K562 (cell line): ENCODE data around the gene CASKIN2. TPM values are rescaled to one million over a fixed set of nuclear protein-coding genes. Genes with fewer than 3 reads are reported as not detected.

Experiments
- ARID1B ChIP-seq: fragments of 450-650 bp; IDR thresholded peaks from 2 replicates; pipeline ENCODE4 v1.6.1; 2016; ENCODE audit warnings: antibody characterized with exemption, mild to moderate bottlenecking, inconsistent platforms
- CBFB ChIP-seq: sonication (generic); formaldehyde crosslinking; IDR thresholded peaks from 2 replicates; pipeline ENCODE4 v1.4.0; 2020; ENCODE audit warnings: mild to moderate bottlenecking, missing genetic modification reagents
- ELF1 ChIP-seq: fragments of 200-800 bp; sonication (Bioruptor generic); IDR thresholded peaks from 2 replicates; pipeline ENCODE4 v1.6.1; 2016; ENCODE audit warnings: missing genetic modification characterization, missing compliant biosample characterization
- ELF2 ChIP-seq: fragments of 250-450 bp; sonication (Bioruptor Pico); IDR thresholded peaks from 2 replicates; pipeline ENCODE4 v1.5.0; 2021; ENCODE audit warnings: mild to moderate bottlenecking
- JUN ChIP-seq, 2 experiments: sonication (generic) in 1 of 2; formaldehyde crosslinking in 1 of 2; IDR thresholded peaks; 2 replicates each; pipeline versions ENCODE4 v1.6.1 to v1.8.0; 2012 to 2022; ENCODE audit warnings: borderline replicate concordance in 2 of 2, mild to moderate bottlenecking in 2 of 2, improper control_type of control experiment in 1 of 2, low read depth in 1 of 2, low read length in 1 of 2, missing genetic modification reagents in 1 of 2
- NR4A1 ChIP-seq, 2 experiments: fragments of 250-450 bp in 1 of 2; fragments of 450-650 bp in 1 of 2; sonication (Bioruptor Pico) in 1 of 2; IDR thresholded peaks; 2 replicates each; pipeline versions ENCODE4 v1.4.0 to v1.6.1; 2016 to 2020; ENCODE audit warnings: mild to moderate bottlenecking in 2 of 2, missing compliant biosample characterization in 1 of 2, missing genetic modification characterization in 1 of 2, moderate library complexity in 1 of 2
- RCOR1 ChIP-seq, 2 experiments: IDR thresholded peaks; 2 replicates each; pipeline ENCODE4 v1.6.1; 2012; ENCODE audit warnings: low read depth in 2 of 2, low read length in 2 of 2, borderline replicate concordance in 1 of 2, improper control_type of control experiment in 1 of 2
- SAFB2 ChIP-seq: fragments of 200-400 bp; formaldehyde crosslinking; IDR thresholded peaks from 2 replicates; pipeline ENCODE4 v1.6.1; 2018; ENCODE audit warnings: borderline replicate concordance, low read length, low read depth, moderate library complexity; ENCODE audit not compliant: severe bottlenecking
- SIRT6 ChIP-seq: IDR thresholded peaks from one replicate; pipeline ENCODE4 v1.6.1; 2012; ENCODE audit warnings: low read depth, mild to moderate bottlenecking, control low read depth, inconsistent platforms, low read length, moderate library complexity
- SMAD2 ChIP-seq: fragments of 150-350 bp; IDR thresholded peaks from 2 replicates; pipeline ENCODE4 v1.6.1; 2014; ENCODE audit warnings: low read depth, mild to moderate bottlenecking, low read length
- SRSF3 ChIP-seq: fragments of 200-400 bp; formaldehyde crosslinking; IDR thresholded peaks from 2 replicates; pipeline ENCODE4 v1.6.1; 2016; ENCODE audit warnings: mild to moderate bottlenecking, low read length, moderate library complexity; ENCODE audit not compliant: insufficient read depth
- ZNF12 ChIP-seq: sonication (generic); formaldehyde crosslinking; IDR thresholded peaks from 2 replicates; pipeline ENCODE4 v1.4.0; 2020; ENCODE audit warnings: mild to moderate bottlenecking, missing genetic modification reagents
- ZNF592 ChIP-seq: fragments of 450-650 bp; IDR thresholded peaks from 2 replicates; pipeline ENCODE4 v1.6.1; 2017; ENCODE audit warnings: antibody characterized with exemption, mild to moderate bottlenecking
- ZNF696 ChIP-seq: fragments of 250-450 bp; sonication (Bioruptor Pico); conservative IDR thresholded peaks from 2 replicates; pipeline ENCODE4 v1.4.0; 2020; ENCODE audit warnings: mild to moderate bottlenecking, moderate library complexity
- polyA plus RNA-seq, 8 experiments: library from polyadenylated mRNA; depleted of rRNA in 4 of 8; stranded (reverse) in 5 of 8; unstranded in 3 of 8; fragments of >200 nt; fragmentation: Nextera tagmentation in 2 of 8; fragmentation: Illumina TruSeq in 1 of 8; extraction: Ambion mirVana in 2 of 8; extraction: Trizol in 1 of 8; gene quantifications; 2 replicates each; pipeline versions ENCODE4 v1.2.1 to v1.2.3, GENCODE V29; 2011 to 2014; ENCODE audit warnings: inconsistent platforms in 1 of 8, missing spikeins in 1 of 8
- total RNA-seq, 7 experiments: library from RNA; depleted of rRNA in 6 of 7; stranded (reverse); fragments of >200 nt in 6 of 7; fragmentation: Illumina TruSeq in 2 of 7; extraction: Trizol in 2 of 7; gene quantifications; 2 replicates each; pipeline versions ENCODE4 v1.2.1 to v1.2.3, GENCODE V29; 2011 to 2021; ENCODE audit warnings: low replicate concordance in 1 of 7
- TF ChIP-seq, protein P1 (sequence below): fragments of 450-650 bp; formaldehyde crosslinking; IDR thresholded peaks from 2 replicates; pipeline ENCODE4 v1.4.0; 2022; ENCODE audit warnings: missing genetic modification characterization
- TF ChIP-seq, protein P2 (sequence below): fragments of 200-800 bp; sonication (Bioruptor generic); IDR thresholded peaks from 2 replicates; pipeline ENCODE4 v1.6.1; 2017; ENCODE audit warnings: missing genetic modification characterization, missing compliant biosample characterization
- TF ChIP-seq, protein P3 (sequence below): fragments of 250-450 bp; sonication (Bioruptor Pico); IDR thresholded peaks from 2 replicates; pipeline ENCODE4 v1.8.0; 2022; ENCODE audit warnings: inconsistent platforms

The CASKIN2 gene
- total and polyA plus RNA-seq, 9 of the 15 experiments (the other 6 are each of a cell fraction or from before 2014, with no cell fraction given): 0.01 to 12.2 (median 2.1) TPM

DNA sequence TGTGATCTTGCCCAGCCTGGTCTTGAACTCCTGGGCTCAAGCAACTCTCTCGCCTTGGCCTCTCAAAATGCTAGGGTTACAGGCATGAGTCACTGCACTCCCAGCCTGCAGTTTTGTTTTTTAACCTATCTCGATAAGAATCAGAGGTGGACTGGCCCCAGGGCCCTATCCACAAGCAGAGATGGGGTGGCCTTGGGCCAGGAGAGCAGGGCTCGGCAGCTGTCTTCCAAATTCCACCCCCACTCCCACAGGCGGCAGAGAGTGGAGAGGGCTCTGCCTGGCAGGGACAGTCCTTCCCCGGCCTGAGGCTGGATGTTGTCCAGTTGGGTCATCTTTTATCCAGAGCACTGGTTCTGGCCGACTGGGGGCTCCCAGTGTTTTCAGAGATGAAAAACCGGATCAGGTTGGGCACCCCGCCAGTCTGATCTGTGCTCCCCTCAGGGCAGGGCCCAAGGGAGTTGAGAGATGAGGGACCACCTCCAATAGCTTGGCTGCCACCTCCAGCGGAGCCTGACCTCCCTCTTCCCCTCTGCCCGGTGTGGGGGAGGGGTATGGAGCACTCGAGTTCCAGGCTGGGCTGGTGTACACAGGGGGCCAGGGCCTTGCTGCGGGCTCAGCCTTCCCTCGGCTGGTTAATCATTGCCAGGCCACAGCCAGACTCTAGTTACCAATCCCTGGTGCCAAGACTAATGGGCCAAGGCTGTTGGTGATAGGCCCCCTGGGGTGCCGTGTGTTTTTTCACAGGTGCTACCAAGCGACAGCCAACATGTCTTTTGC lies 41.9 kb upstream of the CASKIN2 start (continued):
- TF ChIP-seq ZNF592 (no peak), SMAD2 (no peak), SRSF3 (no peak), RCOR1 (IDR thresholded peaks at IDR 0.05; ENCODE audit: borderline replicate concordance in 1 of 2, low read depth in 2 of 2, low read length in 2 of 2) (peak in 1 of 2 experiments; percentile 70; a peak in 2 of 4 replicates), CBFB (CRISPR knock-in tag) (no peak), JUN (IDR thresholded peaks at IDR 0.05; ENCODE audit: borderline replicate concordance, low read depth, low read length) (peak; percentile 71; the same call in 1 of the 2 replicates), JUN (CRISPR knock-in tag; IDR thresholded peaks at IDR 0.05; ENCODE audit: borderline replicate concordance) (no peak), ARID1B (peak; percentile 64), ZNF12 (CRISPR knock-in tag) (no peak), NR4A1 (CRISPR knock-in tag; IDR thresholded peaks at IDR 0.05) (no peak), NR4A1 (tag; IDR thresholded peaks at IDR 0.05) (no peak), ZNF696 (CRISPR knock-in tag) (no peak), ELF1 (tag) (no peak), ELF2 (no peak), SAFB2 (no peak), SIRT6 (no peak)
- TF ChIP-seq, protein P1, sequence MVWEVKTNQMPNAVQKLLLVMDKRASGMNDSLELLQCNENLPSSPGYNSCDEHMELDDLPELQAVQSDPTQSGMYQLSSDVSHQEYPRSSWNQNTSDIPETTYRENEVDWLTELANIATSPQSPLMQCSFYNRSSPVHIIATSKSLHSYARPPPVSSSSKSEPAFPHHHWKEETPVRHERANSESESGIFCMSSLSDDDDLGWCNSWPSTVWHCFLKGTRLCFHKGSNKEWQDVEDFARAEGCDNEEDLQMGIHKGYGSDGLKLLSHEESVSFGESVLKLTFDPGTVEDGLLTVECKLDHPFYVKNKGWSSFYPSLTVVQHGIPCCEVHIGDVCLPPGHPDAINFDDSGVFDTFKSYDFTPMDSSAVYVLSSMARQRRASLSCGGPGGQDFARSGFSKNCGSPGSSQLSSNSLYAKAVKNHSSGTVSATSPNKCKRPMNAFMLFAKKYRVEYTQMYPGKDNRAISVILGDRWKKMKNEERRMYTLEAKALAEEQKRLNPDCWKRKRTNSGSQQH (CRISPR knock-in tag): no peak
- TF ChIP-seq, protein P2, sequence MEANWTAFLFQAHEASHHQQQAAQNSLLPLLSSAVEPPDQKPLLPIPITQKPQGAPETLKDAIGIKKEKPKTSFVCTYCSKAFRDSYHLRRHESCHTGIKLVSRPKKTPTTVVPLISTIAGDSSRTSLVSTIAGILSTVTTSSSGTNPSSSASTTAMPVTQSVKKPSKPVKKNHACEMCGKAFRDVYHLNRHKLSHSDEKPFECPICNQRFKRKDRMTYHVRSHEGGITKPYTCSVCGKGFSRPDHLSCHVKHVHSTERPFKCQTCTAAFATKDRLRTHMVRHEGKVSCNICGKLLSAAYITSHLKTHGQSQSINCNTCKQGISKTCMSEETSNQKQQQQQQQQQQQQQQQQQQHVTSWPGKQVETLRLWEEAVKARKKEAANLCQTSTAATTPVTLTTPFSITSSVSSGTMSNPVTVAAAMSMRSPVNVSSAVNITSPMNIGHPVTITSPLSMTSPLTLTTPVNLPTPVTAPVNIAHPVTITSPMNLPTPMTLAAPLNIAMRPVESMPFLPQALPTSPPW (CRISPR knock-in tag): peak; percentile 43; the same call in 1 of the 2 replicates
- TF ChIP-seq, protein P3, sequence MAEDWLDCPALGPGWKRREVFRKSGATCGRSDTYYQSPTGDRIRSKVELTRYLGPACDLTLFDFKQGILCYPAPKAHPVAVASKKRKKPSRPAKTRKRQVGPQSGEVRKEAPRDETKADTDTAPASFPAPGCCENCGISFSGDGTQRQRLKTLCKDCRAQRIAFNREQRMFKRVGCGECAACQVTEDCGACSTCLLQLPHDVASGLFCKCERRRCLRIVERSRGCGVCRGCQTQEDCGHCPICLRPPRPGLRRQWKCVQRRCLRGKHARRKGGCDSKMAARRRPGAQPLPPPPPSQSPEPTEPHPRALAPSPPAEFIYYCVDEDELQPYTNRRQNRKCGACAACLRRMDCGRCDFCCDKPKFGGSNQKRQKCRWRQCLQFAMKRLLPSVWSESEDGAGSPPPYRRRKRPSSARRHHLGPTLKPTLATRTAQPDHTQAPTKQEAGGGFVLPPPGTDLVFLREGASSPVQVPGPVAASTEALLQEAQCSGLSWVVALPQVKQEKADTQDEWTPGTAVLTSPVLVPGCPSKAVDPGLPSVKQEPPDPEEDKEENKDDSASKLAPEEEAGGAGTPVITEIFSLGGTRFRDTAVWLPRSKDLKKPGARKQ: no peak
